B cell (primary cell): ENCODE results near the gene TPCN1.

ENCODE experiments used
- EZH2 ChIP-seq: IDR thresholded peaks from 2 replicates; pipeline ENCODE4 v1.6.1; 2012; ENCODE audit warnings: borderline replicate concordance, low read depth, mild to moderate bottlenecking, moderate library complexity, low read length; ENCODE audit not compliant: insufficient read depth, poor library complexity, severe bottlenecking
- TF ChIP-seq, protein P1 (sequence below): fragments of 200-600 bp; IDR thresholded peaks from one replicate; pipeline ENCODE4 v1.8.0; 2022; ENCODE audit warnings: antibody characterized with exemption, mild to moderate bottlenecking

DNA sequence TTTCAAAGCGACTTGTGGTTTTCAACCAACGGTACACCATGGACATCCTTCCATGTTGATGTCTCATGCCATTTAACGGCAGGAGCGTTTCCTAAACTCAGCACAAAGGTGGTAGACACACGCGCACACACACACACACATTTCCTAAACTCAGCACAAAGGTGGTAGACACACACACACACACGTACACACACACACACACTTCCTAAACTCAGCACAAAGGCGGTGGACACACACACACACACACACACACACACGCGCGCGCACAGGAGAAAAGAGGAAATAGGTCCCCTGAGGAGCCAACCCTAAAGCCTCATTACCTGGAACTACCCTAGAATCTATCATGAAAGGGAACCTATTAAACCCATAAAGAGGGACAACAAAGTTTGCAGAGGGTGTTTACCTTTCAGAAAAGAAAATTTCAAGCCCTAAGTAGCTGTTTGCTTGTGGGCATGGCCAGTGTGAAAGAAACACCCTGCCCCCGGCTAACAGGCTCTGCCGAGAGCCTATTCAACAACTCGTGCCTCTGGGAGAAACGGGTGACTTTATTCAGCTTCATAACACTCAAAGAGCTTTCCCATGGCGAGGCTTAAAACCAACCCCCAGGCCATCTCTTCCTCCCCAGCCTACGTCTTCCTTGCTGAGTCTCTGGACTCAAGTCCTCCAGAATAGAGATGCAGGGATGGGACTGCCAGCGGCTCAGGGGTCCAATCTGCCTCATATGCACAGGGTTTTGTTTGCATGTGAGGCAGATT, 81.8 kb downstream of the TPCN1 start:
- TF ChIP-seq, protein P1, sequence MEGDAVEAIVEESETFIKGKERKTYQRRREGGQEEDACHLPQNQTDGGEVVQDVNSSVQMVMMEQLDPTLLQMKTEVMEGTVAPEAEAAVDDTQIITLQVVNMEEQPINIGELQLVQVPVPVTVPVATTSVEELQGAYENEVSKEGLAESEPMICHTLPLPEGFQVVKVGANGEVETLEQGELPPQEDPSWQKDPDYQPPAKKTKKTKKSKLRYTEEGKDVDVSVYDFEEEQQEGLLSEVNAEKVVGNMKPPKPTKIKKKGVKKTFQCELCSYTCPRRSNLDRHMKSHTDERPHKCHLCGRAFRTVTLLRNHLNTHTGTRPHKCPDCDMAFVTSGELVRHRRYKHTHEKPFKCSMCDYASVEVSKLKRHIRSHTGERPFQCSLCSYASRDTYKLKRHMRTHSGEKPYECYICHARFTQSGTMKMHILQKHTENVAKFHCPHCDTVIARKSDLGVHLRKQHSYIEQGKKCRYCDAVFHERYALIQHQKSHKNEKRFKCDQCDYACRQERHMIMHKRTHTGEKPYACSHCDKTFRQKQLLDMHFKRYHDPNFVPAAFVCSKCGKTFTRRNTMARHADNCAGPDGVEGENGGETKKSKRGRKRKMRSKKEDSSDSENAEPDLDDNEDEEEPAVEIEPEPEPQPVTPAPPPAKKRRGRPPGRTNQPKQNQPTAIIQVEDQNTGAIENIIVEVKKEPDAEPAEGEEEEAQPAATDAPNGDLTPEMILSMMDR = no peak
- no peak for TF ChIP-seq EZH2
